ENCODE measurements around the gene PALLD. TPM values are rescaled to one million over a fixed set of nuclear protein-coding genes. Genes with fewer than 3 reads are reported as not detected.
"Not testable (repeated sequence)": the region's sequence is repeated elsewhere in the genome, so short reads cannot be mapped to it uniquely, and the experiment has no call there.

The PALLD gene
- total RNA-seq = 21.9 and 45.6 TPM in 2 replicates

DNA sequence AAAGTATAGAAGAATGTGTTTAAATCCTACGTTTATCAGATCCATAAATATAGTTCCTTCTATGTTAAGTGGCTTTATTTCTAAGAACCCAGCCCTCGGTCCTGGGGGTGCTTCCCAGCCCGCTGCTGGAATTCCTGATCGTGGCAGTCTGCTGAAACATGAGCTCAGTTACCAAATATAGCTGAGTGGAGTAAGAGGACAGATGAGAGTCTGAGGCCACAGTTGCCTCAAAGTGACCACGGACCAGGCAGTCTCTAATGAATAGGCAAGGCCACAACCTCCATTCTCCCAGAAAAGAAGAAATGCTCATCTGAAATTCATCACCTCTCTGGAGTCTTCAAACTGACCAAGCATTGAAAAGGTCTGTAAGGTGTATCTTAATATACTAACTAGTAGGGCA, at the start of gene PALLD:
Gene PALLD (plus strand): TSS at position 219 of the 400 bp plus-strand sequence.
- TF ChIP-seq, protein P1, sequence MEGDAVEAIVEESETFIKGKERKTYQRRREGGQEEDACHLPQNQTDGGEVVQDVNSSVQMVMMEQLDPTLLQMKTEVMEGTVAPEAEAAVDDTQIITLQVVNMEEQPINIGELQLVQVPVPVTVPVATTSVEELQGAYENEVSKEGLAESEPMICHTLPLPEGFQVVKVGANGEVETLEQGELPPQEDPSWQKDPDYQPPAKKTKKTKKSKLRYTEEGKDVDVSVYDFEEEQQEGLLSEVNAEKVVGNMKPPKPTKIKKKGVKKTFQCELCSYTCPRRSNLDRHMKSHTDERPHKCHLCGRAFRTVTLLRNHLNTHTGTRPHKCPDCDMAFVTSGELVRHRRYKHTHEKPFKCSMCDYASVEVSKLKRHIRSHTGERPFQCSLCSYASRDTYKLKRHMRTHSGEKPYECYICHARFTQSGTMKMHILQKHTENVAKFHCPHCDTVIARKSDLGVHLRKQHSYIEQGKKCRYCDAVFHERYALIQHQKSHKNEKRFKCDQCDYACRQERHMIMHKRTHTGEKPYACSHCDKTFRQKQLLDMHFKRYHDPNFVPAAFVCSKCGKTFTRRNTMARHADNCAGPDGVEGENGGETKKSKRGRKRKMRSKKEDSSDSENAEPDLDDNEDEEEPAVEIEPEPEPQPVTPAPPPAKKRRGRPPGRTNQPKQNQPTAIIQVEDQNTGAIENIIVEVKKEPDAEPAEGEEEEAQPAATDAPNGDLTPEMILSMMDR (conservative IDR thresholded peaks at IDR 0.05; ENCODE audit: low read depth, low read length) = no peak
- no peak for DNase-seq (ENCODE audit: low read depth)
- H3K4me3 ChIP-seq (ENCODE audit: low read depth, low read length) = no peak within 1 kb of the TSS

GRCh38 chr4:168449063-168449462, 47.8 kb upstream of the PALLD start:
- DNase-seq (ENCODE audit: low read depth); H3K4me3 ChIP-seq (ENCODE audit: low read depth, low read length): not testable (repeated sequence)

- TF ChIP-seq, protein P1 (conservative IDR thresholded peaks at IDR 0.05; ENCODE audit: low read depth, low read length) = no peak
- no peak overlapping the region for H3K4me3 ChIP-seq (ENCODE audit: low read depth, low read length)
- no peak for DNase-seq (ENCODE audit: low read depth)
Observed at GRCh38 chr4:168449719-168450452, 47.0 kb upstream of the PALLD start.

DNA sequence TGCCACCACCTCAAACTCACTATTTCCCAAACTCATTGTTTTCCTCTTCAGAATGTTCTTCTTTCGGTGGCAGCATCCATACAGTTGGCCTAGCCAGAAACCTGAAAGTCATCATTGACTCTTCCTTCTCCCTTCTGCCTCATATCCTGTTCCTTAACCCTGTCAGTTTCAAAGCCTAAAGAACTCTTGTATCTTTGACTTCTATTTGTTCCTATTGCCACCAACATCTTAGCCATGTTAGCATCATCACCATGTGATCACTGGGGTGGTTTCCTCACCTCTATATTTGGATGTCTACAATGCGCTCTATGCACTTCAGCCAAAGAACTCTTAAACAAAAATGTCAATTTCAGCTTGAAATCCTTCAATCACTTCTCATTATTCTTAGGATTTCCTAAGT, 45.5 kb upstream of the PALLD start:
- no peak overlapping the region for H3K4me3 ChIP-seq (ENCODE audit: low read depth, low read length)
- DNase-seq (ENCODE audit: low read depth) = no peak
- TF ChIP-seq, protein P1 (conservative IDR thresholded peaks at IDR 0.05; ENCODE audit: low read depth, low read length) = no peak

GRCh38 chr4:168451744-168452390, 45.0 kb upstream of the PALLD start:
- TF ChIP-seq, protein P1 (conservative IDR thresholded peaks at IDR 0.05; ENCODE audit: low read depth, low read length) = no peak
- no peak overlapping the region for H3K4me3 ChIP-seq (ENCODE audit: low read depth, low read length)
- peak; percentile 81 for DNase-seq (ENCODE audit: low read depth)

DNA sequence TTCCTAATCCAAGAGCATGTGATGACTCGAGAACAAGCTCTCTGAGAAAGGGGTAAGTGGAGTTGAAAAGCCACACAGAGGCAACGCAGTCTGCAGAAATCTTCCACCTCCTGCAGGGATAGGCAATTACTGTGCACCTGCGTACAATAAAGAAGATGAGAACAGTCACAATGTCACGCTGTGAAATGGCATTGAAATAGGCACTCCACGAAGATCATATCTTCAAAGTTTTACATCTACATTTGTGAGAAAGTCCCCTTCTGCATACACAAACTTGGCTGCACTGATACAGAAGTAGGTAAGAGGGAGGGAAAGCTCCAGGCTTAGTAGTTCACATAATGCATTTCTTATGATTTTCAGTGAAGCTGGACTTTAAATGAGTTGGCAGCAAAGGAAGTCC, 43.7 kb upstream of the PALLD start:
- DNase-seq (ENCODE audit: low read depth) = no peak
- H3K4me3 ChIP-seq (ENCODE audit: low read depth, low read length) = no peak overlapping the region
- TF ChIP-seq, protein P1 (conservative IDR thresholded peaks at IDR 0.05; ENCODE audit: low read depth, low read length) = no peak

- not testable (repeated sequence) for DNase-seq (ENCODE audit: low read depth); H3K4me3 ChIP-seq (ENCODE audit: low read depth, low read length)
Observed at GRCh38 chr4:168458256-168458655, 38.6 kb upstream of the PALLD start.

GRCh38 chr4:168461821-168462220, 35.0 kb upstream of the PALLD start:
- TF ChIP-seq, protein P1 (conservative IDR thresholded peaks at IDR 0.05; ENCODE audit: low read depth, low read length) = no peak
- H3K4me3 ChIP-seq (ENCODE audit: low read depth, low read length) = no peak overlapping the region
- DNase-seq (ENCODE audit: low read depth) = no peak

Measured in epithelial cell of proximal tubule (primary cell).